HEK293T (cell line): ENCODE data around the gene FAM156B.
"Not testable (repeated sequence)": the region's sequence is repeated elsewhere in the genome, so short reads cannot be mapped to it uniquely, and the experiment has no call there.

Experiments
- BHLHE40 ChIP-seq: fragments of 450-650 bp; IDR thresholded peaks from 2 replicates; pipeline ENCODE4 v1.6.1; 2016; ENCODE audit warnings: mild to moderate bottlenecking, moderate library complexity, borderline replicate concordance
- CTBP1 ChIP-seq: fragments of 450-650 bp; IDR thresholded peaks from 2 replicates; pipeline ENCODE4 v1.6.1; 2016; ENCODE audit warnings: borderline replicate concordance
- ELF4 ChIP-seq: fragments of 450-650 bp; IDR thresholded peaks from 2 replicates; pipeline ENCODE4 v1.6.1; 2017; ENCODE audit warnings: antibody characterized with exemption
- FOXA1 ChIP-seq: fragments of 450-650 bp; IDR thresholded peaks from 2 replicates; pipeline ENCODE4 v1.6.1; 2016; ENCODE audit warnings: mild to moderate bottlenecking
- FOXK2 ChIP-seq: fragments of 450-650 bp; IDR thresholded peaks from 2 replicates; pipeline ENCODE4 v1.6.1; 2016; ENCODE audit warnings: mild to moderate bottlenecking
- FOXM1 ChIP-seq: fragments of 450-650 bp; IDR thresholded peaks from 2 replicates; pipeline ENCODE4 v1.6.1; 2017; ENCODE audit warnings: mild to moderate bottlenecking, borderline replicate concordance
- LEF1 ChIP-seq: fragments of 450-650 bp; IDR thresholded peaks from 2 replicates; pipeline ENCODE4 v1.6.1; 2017; ENCODE audit warnings: mild to moderate bottlenecking, borderline replicate concordance
- NFRKB ChIP-seq: fragments of 450-650 bp; IDR thresholded peaks from 2 replicates; pipeline ENCODE4 v1.6.1; 2016; ENCODE audit warnings: mild to moderate bottlenecking, moderate library complexity
- PKNOX1 ChIP-seq: fragments of 450-650 bp; IDR thresholded peaks from 2 replicates; pipeline ENCODE4 v1.6.1; 2016
- SP1 ChIP-seq: fragments of 450-650 bp; IDR thresholded peaks from 2 replicates; pipeline ENCODE4 v1.6.1; 2017
- SUZ12 ChIP-seq: fragments of 450-650 bp; IDR thresholded peaks from 2 replicates; pipeline ENCODE4 v1.6.1; 2016; ENCODE audit warnings: mild to moderate bottlenecking
- TARDBP ChIP-seq: fragments of 450-650 bp; IDR thresholded peaks from 2 replicates; pipeline ENCODE4 v1.6.1; 2016
- ZNF384 ChIP-seq: fragments of 450-650 bp; IDR thresholded peaks from 2 replicates; pipeline ENCODE4 v1.6.1; 2016

DNA sequence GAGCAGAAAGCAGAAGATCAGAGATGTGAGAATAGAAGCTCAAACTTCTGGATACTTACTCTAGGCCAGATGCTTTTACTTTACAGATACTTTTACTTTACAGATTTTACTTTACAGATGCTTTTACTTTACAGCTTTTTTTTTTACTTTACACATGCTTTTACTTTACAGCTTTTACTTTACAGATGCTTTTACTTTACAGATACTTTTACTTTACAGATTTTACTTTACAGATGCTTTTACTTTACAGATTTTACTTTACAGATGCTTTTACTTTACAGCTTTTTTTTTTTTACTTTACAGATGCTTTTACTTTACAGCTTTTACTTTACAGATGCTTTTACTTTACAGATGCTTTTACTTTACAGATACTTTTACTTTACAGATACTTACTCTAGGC lies 23.3 kb upstream of the FAM156B start:
- TF ChIP-seq BHLHE40, SUZ12, LEF1, SP1, CTBP1, FOXA1, ELF4, TARDBP, NFRKB, FOXK2, FOXM1, PKNOX1, ZNF384: not testable (repeated sequence)
